PC-9 (cell line): Measurements from ENCODE around the gene ACACA. TPM values are rescaled to one million over a fixed set of nuclear protein-coding genes. Genes with fewer than 3 reads are reported as not detected.

Source experiments
- BruUV-seq: library from RNA; stranded (reverse); fragments of 400-500 nt; replicated peaks from 2 replicates; lab custom pipeline; 2021; lab: Mats Ljungman, UMichigan
- CTCF ChIA-PET: fragments of 300-600 bp; sonication (Branson Sonifier 250); formaldehyde crosslinking; loops from one replicate; lab custom pipeline; 2022; ENCODE audit warnings: antibody characterized with exemption; lab: Charles Lee
- POLR2A ChIA-PET: fragments of 300-600 bp; sonication (Branson Sonifier 250); formaldehyde crosslinking; loops from one replicate; lab custom pipeline; 2022; ENCODE audit warnings: antibody characterized with exemption; ENCODE audit not compliant: unreplicated experiment; lab: Charles Lee
- DNase-seq, 2 experiments: peaks; one replicate each; pipeline versions ENCODE4 v3.0.0 to v3.0.0-alpha.2; 2015 to 2022; ENCODE audit warnings: mixed read lengths in 1 of 2
- H2AFZ ChIP-seq: fragments of 200-600 bp; sonication (generic); 2 replicates; pipeline ENCODE4 v1.8.1; 2017; ENCODE audit warnings: antibody characterized with exemption
- H3F3A ChIP-seq: fragments of 200-600 bp; sonication (generic); 2 replicates; pipeline ENCODE4 v1.8.1; 2017; ENCODE audit warnings: antibody characterized with exemption, mild to moderate bottlenecking, low read depth; ENCODE audit not compliant: insufficient read depth
- H3K27ac ChIP-seq: fragments of 200-600 bp; sonication (generic); 2 replicates; pipeline ENCODE4 v1.6.1; 2016; ENCODE audit warnings: mixed run types
- H3K27me3 ChIP-seq: fragments of 200-600 bp; sonication (generic); 2 replicates; pipeline ENCODE4 v1.6.1; 2016; ENCODE audit warnings: low read depth, mixed run types; ENCODE audit not compliant: insufficient read depth
- H3K36me3 ChIP-seq: fragments of 200-600 bp; sonication (generic); 2 replicates; pipeline ENCODE4 v1.6.1; 2016; ENCODE audit warnings: low read depth, mixed run types
- H3K4me1 ChIP-seq: fragments of 200-600 bp; sonication (generic); replicated peaks from 2 replicates; pipeline ENCODE4 v1.6.1; 2016; ENCODE audit warnings: mixed run types; ENCODE audit not compliant: insufficient read depth
- H3K4me2 ChIP-seq: fragments of 200-600 bp; sonication (generic); 2 replicates; pipeline ENCODE4 v1.6.1; 2017; ENCODE audit warnings: mixed run types
- H3K4me3 ChIP-seq: fragments of 200-600 bp; sonication (generic); 2 replicates; pipeline ENCODE4 v1.6.1; 2016; ENCODE audit warnings: mixed run types
- H3K79me2 ChIP-seq: fragments of 200-600 bp; sonication (generic); 2 replicates; pipeline ENCODE4 v1.6.1; 2017; ENCODE audit warnings: low read depth, mixed run types
- H3K9me2 ChIP-seq: fragments of 200-600 bp; sonication (generic); 2 replicates; pipeline ENCODE4 v1.8.1; 2017; ENCODE audit warnings: mild to moderate bottlenecking; ENCODE audit not compliant: insufficient read depth
- H3K9me3 ChIP-seq: fragments of 200-600 bp; sonication (generic); 2 replicates; pipeline ENCODE4 v1.8.1; 2016; ENCODE audit warnings: low read depth; ENCODE audit not compliant: insufficient read depth
- H4K20me1 ChIP-seq: fragments of 200-600 bp; sonication (generic); 2 replicates; pipeline ENCODE4 v1.8.1; 2017; ENCODE audit not compliant: insufficient read depth
- CTCF ChIP-seq: fragments of 200-600 bp; sonication (generic); conservative IDR thresholded peaks from 2 replicates; pipeline ENCODE4 v1.6.1; 2017; ENCODE audit warnings: mixed run types, antibody characterized with exemption, mild to moderate bottlenecking, moderate library complexity
- EZH2 ChIP-seq: fragments of 200-600 bp; sonication (generic); IDR thresholded peaks from 2 replicates; pipeline ENCODE4 v1.8.0; 2017; ENCODE audit warnings: antibody characterized with exemption, low read depth
- intact Hi-C: fragments of 100-400 bp; cut with micrococcal nuclease; formaldehyde crosslinking; loops from one replicate; pipeline ENCODE4 v1.10.0; 2022; ENCODE audit not compliant: unreplicated experiment
- total RNA-seq: library from RNA; stranded (reverse); gene quantifications from 2 replicates; pipeline ENCODE4 v1.2.3, GENCODE V29; 2021

The ACACA gene
- total RNA-seq, 1 experiment from 2014 or later, result 185 TPM

- H3K27me3 ChIP-seq, result no peaks in the 10 kb centered on the region
- H2AFZ ChIP-seq, result no peak overlapping the region
- peaks cover 6% of the 10 kb centered on the region for H3K36me3 ChIP-seq
- H3K9me3 ChIP-seq, result no peaks in the 10 kb centered on the region
- TF ChIP-seq CTCF (no peak), EZH2 (no peak)
- CTCF ChIA-PET, result no interaction called here
- no peak for DNase-seq
- peaks cover 25% of the 10 kb centered on the region; the same call in 1 of the 2 replicates for H3F3A ChIP-seq
- BruUV-seq, result no TSS peak
- no peak overlapping the region for H3K4me3 ChIP-seq
- peaks cover 37% of the 10 kb centered on the region for H3K4me1 ChIP-seq
- no peak overlapping the region for H3K4me2 ChIP-seq
- peak overlapping the region; percentile 66; the same call in 1 of the 2 replicates for H3K27ac ChIP-seq
- POLR2A ChIA-PET, result interaction anchor here (0.5 kb wide), 1 partner anchor 11 kb away, joined by 3 read pairs; no protein-coding TSS in a partner anchor
- no peaks in the 10 kb centered on the region for H3K9me2 ChIP-seq
- no peaks in the 10 kb centered on the region for H4K20me1 ChIP-seq
- H3K79me2 ChIP-seq, result peaks cover 24% of the 10 kb centered on the region
- intact Hi-C loops, result no loop called here
Observed at GRCh38 chr17:37361543-37361942, 45.1 kb downstream of the ACACA start.

- no TSS peak for BruUV-seq
- Histone ChIP-seq H2AFZ (no peak overlapping the region), H3K4me1 (peaks cover 46% of the 10 kb centered on the region), H4K20me1 (peaks cover 5% of the 10 kb centered on the region), H3K9me3 (no peaks in the 10 kb centered on the region), H3F3A (peaks cover 28% of the 10 kb centered on the region; the same call in 1 of the 2 replicates), H3K27ac (peak overlapping the region; percentile 66), H3K9me2 (no peaks in the 10 kb centered on the region), H3K4me3 (no peak overlapping the region), H3K36me3 (peaks cover 6% of the 10 kb centered on the region), H3K27me3 (no peaks in the 10 kb centered on the region), H3K79me2 (peaks cover 33% of the 10 kb centered on the region), H3K4me2 (peak overlapping the region; percentile 75)
- peak in 1 of 2 experiments; percentile 85 for DNase-seq
- TF ChIP-seq CTCF (no peak), EZH2 (no peak)
- intact Hi-C loops, result no loop called here
- ChIA-PET CTCF (no interaction called here), POLR2A (no interaction called here)
Observed at GRCh38 chr17:37360632-37361031, 46.0 kb downstream of the ACACA start.

GRCh38 chr17:37359682-37360188, 46.9 kb downstream of the ACACA start:
- no peak for DNase-seq
- Histone ChIP-seq H3K36me3 (peaks cover 9% of the 10 kb centered on the region), H3K9me2 (no peaks in the 10 kb centered on the region), H3K9me3 (no peaks in the 10 kb centered on the region), H3K79me2 (peaks cover 42% of the 10 kb centered on the region), H3K4me1 (peaks cover 51% of the 10 kb centered on the region), H3K4me2 (peak overlapping the region; percentile 75), H3F3A (peaks cover 22% of the 10 kb centered on the region; the same call in 1 of the 2 replicates), H3K27me3 (no peaks in the 10 kb centered on the region), H3K27ac (peak overlapping the region; percentile 66), H3K4me3 (peak overlapping the region; percentile 97; the same call in 1 of the 2 replicates), H2AFZ (peak overlapping the region; percentile 79; the same call in 1 of the 2 replicates), H4K20me1 (peaks cover 8% of the 10 kb centered on the region)
- intact Hi-C loops, result loop anchor here (5.0 kb wide), 2 partner anchors 38 to 757 kb away; partner anchors contain the start of gene MRM1
- TSS peak; percentile 72 for BruUV-seq
- ChIA-PET POLR2A (interaction anchor here (0.6 kb wide), 3 partner anchors 14 to 87 kb away, joined by 3 to 5 read pairs (median 5); no protein-coding TSS in a partner anchor), CTCF (no interaction called here)
- TF ChIP-seq CTCF (no peak), EZH2 (no peak)
